Thyroid gland (tissue), 4 donors: ENCODE measurements around the gene FAM111B. TPM values are rescaled to one million over a fixed set of nuclear protein-coding genes. Genes with fewer than 3 reads are reported as not detected.
"Not testable (repeated sequence)": the region's sequence is repeated elsewhere in the genome, so short reads cannot be mapped to it uniquely, and the experiment has no call there.

Experiments
- DNase-seq, 2 donors: peaks; one replicate each; pipeline ENCODE4 v3.0.0-alpha.2; 2019
- H3K27ac ChIP-seq, 3 donors: fragments of 200-600 bp; sonication (generic); 1 replicate in 2 of 3; 2 replicates in 1 of 3; pipeline ENCODE4 v1.5.1; 2016 to 2019; ENCODE audit warnings: mild to moderate bottlenecking in 1 of 3, moderate library complexity in 1 of 3
- H3K27me3 ChIP-seq: fragments of 200-600 bp; sonication (generic); one replicate; pipeline ENCODE4 v1.5.1; 2019
- H3K36me3 ChIP-seq, 2 donors: fragments of 200-600 bp; sonication (generic); one replicate each; pipeline ENCODE4 v1.5.1; 2016 to 2019
- H3K4me1 ChIP-seq, 2 donors: fragments of 200-600 bp; sonication (generic); one replicate each; pipeline ENCODE4 v1.5.1; 2017 to 2019
- H3K4me3 ChIP-seq, 3 donors: fragments of 200-600 bp; sonication (generic); replicated peaks in 1 of 3; 1 replicate in 2 of 3; 2 replicates in 1 of 3; pipeline ENCODE4 v1.5.1; 2016; ENCODE audit warnings: mild to moderate bottlenecking in 1 of 3
- H3K9me3 ChIP-seq: fragments of 200-600 bp; sonication (generic); one replicate; pipeline ENCODE4 v1.5.1; 2017
- CTCF ChIP-seq, 6 experiments: fragments of 200-600 bp in 3 of 6; fragments of 450-650 bp in 3 of 6; sonication (generic) in 3 of 6; IDR thresholded peaks; one replicate each; pipeline ENCODE4 v1.5.1; 2016 to 2019; ENCODE audit warnings: antibody characterized with exemption in 6 of 6, mild to moderate bottlenecking in 2 of 6, inconsistent platforms in 1 of 6, moderate library complexity in 1 of 6
- POLR2A ChIP-seq, 2 donors: fragments of 450-650 bp; IDR thresholded peaks; one replicate each; pipeline ENCODE4 v1.6.1; 2017; ENCODE audit warnings: antibody characterized with exemption in 2 of 2, mild to moderate bottlenecking in 2 of 2, moderate library complexity in 1 of 2
- WGBS, 2 donors: methylation state at CpG; one replicate each; pipeline ENCODE4 v1.1.5; 2017; 5-methylcytosine and 5-hydroxymethylcytosine counted together
- intact Hi-C: fragments of 100-400 bp; cut with DNase I; formaldehyde crosslinking; loops from one replicate; pipeline ENCODE4 v1.15.1; 2023
- total RNA-seq, 4 donors: library from RNA; depleted of rRNA; stranded (reverse); fragments of >200 nt; gene quantifications; one replicate each; pipeline ENCODE4 v1.2.3, GENCODE V29; 2016

Gene FAM111B
- total RNA-seq = under 1 TPM in 2 of 4 donors, not detected in 2; 0.22 to 0.67 TPM

GRCh38 chr11:59106363-59107336 is at the start of gene FAM111B:
FAM111B (plus strand) TSS chr11:59107237; CDS start chr11:59109626, 2,389 bp downstream.
- Histone ChIP-seq H3K4me1 (peaks cover 9 to 14% of the 10 kb centered on the region in 2 donors), H3K27ac (no peak within 1 kb of the TSS), H3K36me3 (no peaks in the 10 kb centered on the region), H3K27me3 (no peaks in the 10 kb centered on the region), H3K4me3 (peak within 1 kb of the TSS in 1 of 3 donors; percentile 38), H3K9me3 (no peaks in the 10 kb centered on the region)
- WGBS, 2 donors = 1 to 3% methylated on average over 33 to 51 of the region's 64 CpGs
- TF ChIP-seq POLR2A (IDR thresholded peaks at IDR 0.05) = no peak
- no peak for TF ChIP-seq CTCF (IDR thresholded peaks at IDR 0.05)
- intact Hi-C loops = no loop called here
- peak; percentile 81 for DNase-seq

GRCh38 chr11:59058120-59059033 is 48.7 kb upstream of the FAM111B start:
- peak; percentile 32 to 53 for DNase-seq
- H3K27ac ChIP-seq, H3K4me3 ChIP-seq, H3K4me1 ChIP-seq, H3K9me3 ChIP-seq, intact Hi-C loops, H3K27me3 ChIP-seq, H3K36me3 ChIP-seq: not testable (repeated sequence)
- WGBS, 2 donors = 7 to 8% methylated on average over 27 of the region's 27 CpGs
- peak in 5 of 6 experiments; percentile 16 to 70 (median 47) for TF ChIP-seq CTCF (IDR thresholded peaks at IDR 0.05)

- H3K9me3 ChIP-seq, intact Hi-C loops, H3K4me1 ChIP-seq, H3K4me3 ChIP-seq, H3K36me3 ChIP-seq, H3K27me3 ChIP-seq, H3K27ac ChIP-seq, DNase-seq: not testable (repeated sequence)
- 68 to 69% methylated on average over 3 of the region's 3 CpGs for WGBS, 2 donors
Observed at GRCh38 chr11:59060096-59060495, 46.9 kb upstream of the FAM111B start.

GRCh38 chr11:59062602-59063529 is 44.2 kb upstream of the FAM111B start:
- Histone ChIP-seq H3K27me3 (no peaks in the 10 kb centered on the region), H3K27ac (no peak overlapping the region), H3K4me1 (no peaks in the 10 kb centered on the region), H3K36me3 (no peaks in the 10 kb centered on the region), H3K4me3 (no peak overlapping the region), H3K9me3 (no peaks in the 10 kb centered on the region)
- intact Hi-C loops = no loop called here
- DNase-seq = no peak
- TF ChIP-seq POLR2A (IDR thresholded peaks at IDR 0.05) = no peak
- no peak for TF ChIP-seq CTCF (IDR thresholded peaks at IDR 0.05)
- WGBS, 2 donors = 49 to 64% methylated on average over 37 to 46 of the region's 56 CpGs

GRCh38 chr11:59063996-59064727 is 42.9 kb upstream of the FAM111B start:
- H3K27ac ChIP-seq, H3K4me1 ChIP-seq, H3K36me3 ChIP-seq, intact Hi-C loops, H3K9me3 ChIP-seq, H3K4me3 ChIP-seq, DNase-seq, H3K27me3 ChIP-seq: not testable (repeated sequence)
- WGBS, 2 donors = 74 to 84% methylated on average over 14 of the region's 14 CpGs
